GM21528 (cell line): Measurements from ENCODE around the gene CRTC2.
"Not testable (repeated sequence)": the region's sequence is repeated elsewhere in the genome, so short reads cannot be mapped to it uniquely, and the experiment has no call there.

Experiments used
- ATAC-seq: cut with Tn5 transposase; IDR thresholded peaks from one replicate; pipeline ENCODE4 v1.9.1; 2021; ENCODE audit warnings: mild to moderate bottlenecking, moderate library complexity; ENCODE audit not compliant: unreplicated experiment, low FRiP score

The CRTC2 gene

GRCh38 chr1:153933430-153933829 is 25.0 kb downstream of the CRTC2 start:
- ATAC-seq = no peak

- no peak for ATAC-seq
Observed at GRCh38 chr1:153932156-153933131, 26.0 kb downstream of the CRTC2 start.

GRCh38 chr1:153929981-153930948 is 28.1 kb downstream of the CRTC2 start:
- ATAC-seq = no peak

GRCh38 chr1:153929426-153929825 is 29.0 kb downstream of the CRTC2 start:
- ATAC-seq = no peak

- no peak for ATAC-seq
Observed at GRCh38 chr1:153928791-153929341, 29.5 kb downstream of the CRTC2 start.

- no peak for ATAC-seq
Observed at GRCh38 chr1:153928245-153928644, 30.2 kb downstream of the CRTC2 start.

- no peak for ATAC-seq
Observed at GRCh38 chr1:153926405-153926804, 32.0 kb downstream of the CRTC2 start.

- peak; percentile 90 for ATAC-seq
Observed at GRCh38 chr1:153922972-153923925, 35.2 kb downstream of the CRTC2 start, which contains the start of gene GATAD2B. GATAD2B (minus strand) TSS chr1:153922972; CDS start chr1:153828347, 94,625 bp downstream.

- peak; percentile 31 for ATAC-seq
Observed at GRCh38 chr1:153922076-153922971, 36.1 kb downstream of the CRTC2 start.

- no peak for ATAC-seq
Observed at GRCh38 chr1:153921803-153922075, 36.7 kb downstream of the CRTC2 start.

- no peak for ATAC-seq
Observed at GRCh38 chr1:153921080-153921802, 37.2 kb downstream of the CRTC2 start.

- no peak for ATAC-seq
Observed at GRCh38 chr1:153919876-153920852, 38.2 kb downstream of the CRTC2 start.

- no peak for ATAC-seq
Observed at GRCh38 chr1:153916297-153916696, 42.1 kb downstream of the CRTC2 start.

- ATAC-seq = no peak
Observed at GRCh38 chr1:153912349-153912748, 46.1 kb downstream of the CRTC2 start.

GRCh38 chr1:153910560-153910959 is 47.9 kb downstream of the CRTC2 start:
- not testable (repeated sequence) for ATAC-seq

- no peak for ATAC-seq
Observed at GRCh38 chr1:153908071-153908470, 50.3 kb downstream of the CRTC2 start.

GRCh38 chr1:153907134-153907533 is 51.3 kb downstream of the CRTC2 start:
- no peak for ATAC-seq
